ENCODE data around the gene IKBKE. TPM values are rescaled to one million over a fixed set of nuclear protein-coding genes. Genes with fewer than 3 reads are reported as not detected.

IKBKE gene
- total RNA-seq, 1 donor from 2014 or later, result 15.6 TPM

DNA sequence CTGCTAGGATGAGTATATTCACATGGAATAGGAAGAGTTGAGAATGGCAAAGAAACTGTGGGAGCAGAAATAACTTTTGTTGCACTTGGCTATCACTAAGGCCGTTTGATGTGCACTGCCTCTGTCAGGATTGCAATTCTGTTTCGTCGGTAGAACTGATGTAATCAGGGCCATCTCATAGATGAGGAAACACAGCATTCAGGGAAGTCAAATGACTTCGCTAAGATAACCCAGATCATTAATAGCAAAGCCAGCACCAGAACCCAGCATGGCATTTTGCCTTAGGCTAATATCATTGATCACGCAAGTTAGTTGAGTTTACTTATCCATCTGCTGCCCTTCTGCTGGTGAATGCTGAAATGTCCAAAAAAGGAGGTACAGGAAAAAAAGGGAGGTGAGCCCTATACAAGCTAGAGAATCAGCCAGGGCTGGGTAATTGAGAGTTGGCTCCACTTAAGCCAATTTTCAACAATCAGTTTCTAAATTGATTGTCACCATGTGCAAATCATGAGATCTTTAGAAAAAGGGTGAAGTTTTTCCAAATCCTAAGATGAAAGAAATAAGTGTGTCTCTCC lies 44.6 kb downstream of the IKBKE start:
- no peak for DNase-seq (ENCODE audit: low read depth)
- TF ChIP-seq CTCF (conservative IDR thresholded peaks at IDR 0.05; ENCODE audit: low read depth, low read length), result no peak
- H3K4me3 ChIP-seq (ENCODE audit: low read depth, low read length), result no peak overlapping the region

DNA sequence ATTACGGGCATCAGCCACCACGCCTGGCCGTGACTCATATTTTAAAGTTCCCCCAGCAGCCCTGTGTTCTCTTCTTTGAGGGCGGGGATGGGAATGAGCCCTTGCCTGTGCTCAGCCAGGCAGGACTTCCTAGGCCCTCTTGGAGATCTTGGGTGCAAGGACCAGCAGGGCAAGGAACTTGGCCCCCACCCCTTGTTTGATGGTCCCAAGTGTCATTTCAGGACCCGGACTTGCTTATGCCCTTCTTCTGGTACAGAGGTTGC lies 46.4 kb downstream of the IKBKE start:
- TF ChIP-seq CTCF (conservative IDR thresholded peaks at IDR 0.05; ENCODE audit: low read depth, low read length), result no peak
- no peak for DNase-seq (ENCODE audit: low read depth)
- H3K4me3 ChIP-seq (ENCODE audit: low read depth, low read length), result no peak overlapping the region

DNA sequence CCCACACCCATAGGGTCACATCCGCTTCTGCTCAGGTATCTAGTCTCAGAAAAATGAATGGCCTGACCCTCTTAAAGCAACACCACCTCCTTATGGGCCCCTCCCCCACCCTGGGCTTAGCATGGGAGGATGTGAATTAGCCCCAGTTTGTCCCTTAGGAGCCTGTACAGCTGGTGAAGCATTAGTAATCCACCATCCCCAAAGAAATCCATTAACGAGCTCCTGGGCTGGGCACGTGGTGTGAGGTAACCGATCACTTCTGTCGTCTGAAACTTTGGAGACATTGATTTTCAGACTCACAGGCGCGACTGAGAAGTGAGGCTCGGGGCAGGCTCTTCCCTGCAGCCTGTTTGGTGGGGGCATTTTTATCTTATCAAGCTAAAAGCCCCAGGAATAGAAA lies 47.5 kb downstream of the IKBKE start:
- no peak for DNase-seq (ENCODE audit: low read depth)
- no peak overlapping the region for H3K4me3 ChIP-seq (ENCODE audit: low read depth, low read length)
- no peak for TF ChIP-seq CTCF (conservative IDR thresholded peaks at IDR 0.05; ENCODE audit: low read depth, low read length)

GRCh38 chr1:206518206-206518605 lies 47.9 kb downstream of the IKBKE start:
- TF ChIP-seq CTCF (conservative IDR thresholded peaks at IDR 0.05; ENCODE audit: low read depth, low read length), result no peak

DNA sequence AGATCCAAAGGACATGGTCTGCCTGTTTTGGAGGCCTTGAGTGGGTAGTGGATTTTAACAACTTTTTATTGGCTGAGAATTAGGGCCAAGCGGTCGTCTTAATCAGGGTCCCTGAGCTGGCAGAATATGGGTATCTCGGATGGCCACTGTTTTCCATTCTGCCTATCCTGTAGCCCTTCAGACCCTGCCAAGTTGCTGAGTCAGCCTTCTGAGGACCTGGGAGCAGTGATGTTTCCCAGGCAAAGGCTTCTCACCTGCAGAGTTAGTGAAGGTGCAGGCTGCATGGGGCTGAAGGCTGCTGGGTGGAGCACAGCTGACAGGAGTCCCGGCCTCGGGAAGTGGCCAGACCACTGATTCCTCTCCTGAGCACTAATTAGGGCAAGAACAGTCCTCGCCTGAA lies 48.5 kb downstream of the IKBKE start:
- no peak for TF ChIP-seq CTCF (conservative IDR thresholded peaks at IDR 0.05; ENCODE audit: low read depth, low read length)

More at GRCh38 chr1:206518206-206518605, 47.9 kb downstream of the IKBKE start:
- no peak overlapping the region for H3K4me3 ChIP-seq (ENCODE audit: low read depth, low read length)
- no peak for DNase-seq (ENCODE audit: low read depth)

GRCh38 chr1:206521127-206521526 lies 50.9 kb downstream of the IKBKE start:
- no peak for TF ChIP-seq CTCF (conservative IDR thresholded peaks at IDR 0.05; ENCODE audit: low read depth, low read length)
- DNase-seq (ENCODE audit: low read depth), result no peak
- H3K4me3 ChIP-seq (ENCODE audit: low read depth, low read length), result no peak overlapping the region

More for the DNA sequence above, 48.5 kb downstream of the IKBKE start:
- H3K4me3 ChIP-seq (ENCODE audit: low read depth, low read length), result no peak overlapping the region
- no peak for DNase-seq (ENCODE audit: low read depth)

- no peak for TF ChIP-seq CTCF (conservative IDR thresholded peaks at IDR 0.05; ENCODE audit: low read depth, low read length)
- no peak overlapping the region for H3K4me3 ChIP-seq (ENCODE audit: low read depth, low read length)
- DNase-seq (ENCODE audit: low read depth), result no peak
These were observed 51.6 kb downstream of the IKBKE start for GRCh38 chr1:206521694-206522402.

Measured in epithelial cell of proximal tubule (primary cell).